Right lobe of liver (tissue), 6 donors: ENCODE results near the gene PPP3R1. TPM values are rescaled to one million over a fixed set of nuclear protein-coding genes. Genes with fewer than 3 reads are reported as not detected.

Source experiments
- ATAC-seq, 4 donors: fragments of 200-7000 bp; cut with Tn5 transposase; one replicate each; pipeline ENCODE4 v1.9.1; 2020; ENCODE audit warnings: mild to moderate bottlenecking in 4 of 4, moderate library complexity in 4 of 4
- DNase-seq, 3 donors: peaks; one replicate each; pipeline ENCODE4 v3.0.0-alpha.2; 2020
- H3K27ac ChIP-seq, 3 donors: fragments of 200-600 bp; one replicate each; pipeline ENCODE4 v1.8.0; 2022
- H3K27me3 ChIP-seq, 2 donors: fragments of 200-600 bp; one replicate each; pipeline ENCODE4 v1.8.0; 2022
- H3K36me3 ChIP-seq, 4 donors: fragments of 200-600 bp; sonication (generic) in 1 of 4; one replicate each; pipeline versions ENCODE4 v1.5.1 to v1.8.0; 2017 to 2022; ENCODE audit warnings: control low read depth in 1 of 4
- H3K4me1 ChIP-seq, 4 donors: fragments of 200-600 bp; sonication (generic) in 1 of 4; one replicate each; pipeline versions ENCODE4 v1.5.1 to v1.8.0; 2017 to 2022; ENCODE audit warnings: control low read depth in 1 of 4
- H3K4me3 ChIP-seq, 3 donors: fragments of 200-600 bp; one replicate each; pipeline ENCODE4 v1.8.0; 2022
- H3K9me3 ChIP-seq, 4 donors: fragments of 200-600 bp; sonication (generic) in 1 of 4; one replicate each; pipeline versions ENCODE4 v1.5.1 to v1.8.0; 2017 to 2022; ENCODE audit warnings: control low read depth in 1 of 4
- CTCF ChIP-seq, 4 donors: fragments of 200-600 bp in 3 of 4; fragments of 450-650 bp in 1 of 4; IDR thresholded peaks; one replicate each; pipeline versions ENCODE4 v1.5.1 to v1.8.0; 2016 to 2022; ENCODE audit warnings: antibody characterized with exemption in 4 of 4, mild to moderate bottlenecking in 2 of 4
- POLR2A ChIP-seq: fragments of 450-650 bp; IDR thresholded peaks from one replicate; pipeline ENCODE4 v1.6.1; 2017; ENCODE audit warnings: antibody characterized with exemption, mild to moderate bottlenecking
- WGBS: methylation state at CpG from one replicate; pipeline ENCODE4 v1.1.6; 2018; ENCODE audit warnings: low coverage, low lambda C conversion rate; ENCODE audit not compliant: insufficient coverage; ENCODE audit errors: missing lambda C conversion rate; 5-methylcytosine and 5-hydroxymethylcytosine counted together
- intact Hi-C, 2 donors: fragments of 100-400 bp; cut with DNase I; formaldehyde crosslinking; loops; one replicate each; pipeline versions ENCODE4 v1.11.2 to v1.14.1; 2022
- total RNA-seq, 6 experiments: library from RNA; depleted of rRNA in 2 of 6; stranded (reverse); fragments of >200 nt in 2 of 6; fragmentation: NEBNext Ultra II Directional in 3 of 6; extraction: Animal tissue kit (Norgen Biotek cat#: 25700) in 3 of 6; gene quantifications; one replicate each; pipeline versions ENCODE4 v1.1.0 to v1.2.4, GENCODE V29; 2016 to 2023
- donor health status: DM: no; HTN: yes; CAD: no.
- donor health status: DM: no; HTN: no; CAD: no.
- donor health status: DM: no; HTN: no; CAD: no.
- donor health status: DM: no; HTN: yes; CAD: no.
- donor health status: DM: no; HTN: yes; CAD: no.

The PPP3R1 gene
- total RNA-seq, 6 experiments from 2014 or later: 21.0 to 37.9 (median 27.2) TPM

GRCh38 chr2:68182902-68183301 is 69.4 kb downstream of the PPP3R1 start:
- DNase-seq (no peak), ATAC-seq (no peak)
- Histone ChIP-seq H3K27me3 (no peaks in the 10 kb centered on the region), H3K4me3 (no peak overlapping the region), H3K9me3 (no peaks in the 10 kb centered on the region), H3K36me3 (peaks cover 0 to 22% (median 0%) of the 10 kb centered on the region in 4 donors), H3K27ac (no peak overlapping the region), H3K4me1 (peaks cover 0 to 15% (median 7%) of the 10 kb centered on the region in 4 donors)
- TF ChIP-seq CTCF (IDR thresholded peaks at IDR 0.05): no peak
- WGBS: 94% methylated on average over 1 of the region's 1 CpG
- intact Hi-C loops: no loop called here

- no peaks in the 10 kb centered on the region for H3K4me1 ChIP-seq
- no peak overlapping the region for H3K4me3 ChIP-seq
- H3K27me3 ChIP-seq: no peaks in the 10 kb centered on the region
- ATAC-seq (no peak), DNase-seq (no peak)
- no peak for TF ChIP-seq CTCF (IDR thresholded peaks at IDR 0.05)
- no peak for TF ChIP-seq POLR2A
- no peaks in the 10 kb centered on the region for H3K9me3 ChIP-seq
- intact Hi-C loops: no loop called here
- H3K36me3 ChIP-seq: peaks cover 0 to 27% (median under 1%) of the 10 kb centered on the region in 4 donors
- no peak overlapping the region for H3K27ac ChIP-seq
- WGBS: 72% methylated on average over 4 of the region's 4 CpGs
Measured at GRCh38 chr2:68178954-68179627, 73.2 kb downstream of the PPP3R1 start.

- TF ChIP-seq CTCF (IDR thresholded peaks at IDR 0.05) (no peak), POLR2A (no peak)
- Histone ChIP-seq H3K27ac (no peak overlapping the region), H3K9me3 (no peaks in the 10 kb centered on the region), H3K36me3 (peaks cover 0 to 24% (median 2%) of the 10 kb centered on the region in 4 donors), H3K4me3 (no peak overlapping the region), H3K27me3 (no peaks in the 10 kb centered on the region), H3K4me1 (no peaks in the 10 kb centered on the region)
- DNase-seq (no peak), ATAC-seq (no peak)
- intact Hi-C loops: no loop called here
- WGBS: 97% methylated on average over 3 of the region's 3 CpGs
Measured at GRCh38 chr2:68178432-68178831, 73.9 kb downstream of the PPP3R1 start.

- peaks cover 0 to 24% (median 2%) of the 10 kb centered on the region in 4 donors for H3K36me3 ChIP-seq
Measured at GRCh38 chr2:68177541-68177940, 74.8 kb downstream of the PPP3R1 start.

More at GRCh38 chr2:68177541-68177940, 74.8 kb downstream of the PPP3R1 start:
- H3K4me1 ChIP-seq: no peaks in the 10 kb centered on the region
- DNase-seq: no peak
- H3K9me3 ChIP-seq: no peaks in the 10 kb centered on the region
- no peak overlapping the region for H3K27ac ChIP-seq
- no peak for ATAC-seq
- no peak for TF ChIP-seq CTCF (IDR thresholded peaks at IDR 0.05)
- TF ChIP-seq POLR2A: no peak
- H3K4me3 ChIP-seq: no peak overlapping the region
- H3K27me3 ChIP-seq: no peaks in the 10 kb centered on the region
- intact Hi-C loops: no loop called here
- 83% methylated on average over 1 of the region's 2 CpGs for WGBS
